Fibroblast of pulmonary artery (primary cell): Measurements from ENCODE around the gene SHB.

Experiments used
- DNase-seq: peaks from one replicate; pipeline ENCODE4 v3.0.0-alpha.2; 2010; ENCODE audit warnings: low read depth
- H3K4me3 ChIP-seq: replicated peaks from 2 replicates; pipeline ENCODE4 v1.5.1; 2011; ENCODE audit warnings: low read depth, mild to moderate bottlenecking, control low read depth, low read length, moderate library complexity
- CTCF ChIP-seq: IDR thresholded peaks from 2 replicates; pipeline ENCODE4 v1.5.1; 2011; ENCODE audit warnings: mild to moderate bottlenecking, control low read depth, low read length, inconsistent platforms; ENCODE audit errors: missing control alignments

The SHB gene

GRCh38 chr9:38109601-38110000 is 40.6 kb upstream of the SHB start:
- no peak overlapping the region for H3K4me3 ChIP-seq
- DNase-seq = no peak
- no peak for TF ChIP-seq CTCF

- DNase-seq = no peak
- TF ChIP-seq CTCF = no peak
- no peak overlapping the region for H3K4me3 ChIP-seq
These were observed 39.3 kb upstream of the SHB start for GRCh38 chr9:38108326-38108725.

- no peak for DNase-seq
- no peak overlapping the region for H3K4me3 ChIP-seq
- no peak for TF ChIP-seq CTCF
These were observed 38.8 kb upstream of the SHB start for GRCh38 chr9:38107811-38108304.

- no peak for DNase-seq
- H3K4me3 ChIP-seq = no peak overlapping the region
- no peak for TF ChIP-seq CTCF
These were observed 38.4 kb upstream of the SHB start for GRCh38 chr9:38107405-38107804.

- no peak for TF ChIP-seq CTCF
- no peak for DNase-seq
- H3K4me3 ChIP-seq = no peak overlapping the region
These were observed 37.5 kb upstream of the SHB start for GRCh38 chr9:38106488-38106887.

- no peak overlapping the region for H3K4me3 ChIP-seq
- DNase-seq = no peak
- no peak for TF ChIP-seq CTCF
These were observed 34.3 kb upstream of the SHB start for GRCh38 chr9:38103340-38103739.

GRCh38 chr9:38101423-38101822 is 32.4 kb upstream of the SHB start:
- no peak overlapping the region for H3K4me3 ChIP-seq
- TF ChIP-seq CTCF = no peak
- DNase-seq = no peak
